ENCODE measurements around the gene INTS4.
A peak's percentile ranks its signal among the peaks of the same experiment; 100 is the strongest.
"Not testable (repeated sequence)": the region's sequence is repeated elsewhere in the genome, so short reads cannot be mapped to it uniquely, and the experiment has no call there.

INTS4 gene

DNA sequence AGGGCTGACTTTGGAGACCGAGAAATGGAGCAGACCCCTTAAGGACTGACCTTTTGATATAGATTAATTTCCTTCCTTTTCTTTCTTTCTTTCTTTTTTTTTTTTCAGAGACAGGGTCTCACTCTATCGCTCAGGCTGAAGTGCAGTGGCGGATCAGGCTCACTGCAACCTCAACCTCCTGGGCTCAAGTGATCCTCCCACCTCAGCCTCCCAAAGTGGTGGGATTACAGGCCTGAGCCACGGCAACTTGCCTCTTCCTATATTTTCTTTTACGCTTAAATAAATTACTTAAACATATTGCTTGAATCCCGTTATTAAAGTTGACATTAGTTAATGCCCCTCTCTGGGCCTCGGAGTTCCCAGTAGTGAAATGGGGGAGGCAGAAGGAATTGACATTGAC is 29.0 kb upstream of the INTS4 start:
- DNase-seq: no peak

DNA sequence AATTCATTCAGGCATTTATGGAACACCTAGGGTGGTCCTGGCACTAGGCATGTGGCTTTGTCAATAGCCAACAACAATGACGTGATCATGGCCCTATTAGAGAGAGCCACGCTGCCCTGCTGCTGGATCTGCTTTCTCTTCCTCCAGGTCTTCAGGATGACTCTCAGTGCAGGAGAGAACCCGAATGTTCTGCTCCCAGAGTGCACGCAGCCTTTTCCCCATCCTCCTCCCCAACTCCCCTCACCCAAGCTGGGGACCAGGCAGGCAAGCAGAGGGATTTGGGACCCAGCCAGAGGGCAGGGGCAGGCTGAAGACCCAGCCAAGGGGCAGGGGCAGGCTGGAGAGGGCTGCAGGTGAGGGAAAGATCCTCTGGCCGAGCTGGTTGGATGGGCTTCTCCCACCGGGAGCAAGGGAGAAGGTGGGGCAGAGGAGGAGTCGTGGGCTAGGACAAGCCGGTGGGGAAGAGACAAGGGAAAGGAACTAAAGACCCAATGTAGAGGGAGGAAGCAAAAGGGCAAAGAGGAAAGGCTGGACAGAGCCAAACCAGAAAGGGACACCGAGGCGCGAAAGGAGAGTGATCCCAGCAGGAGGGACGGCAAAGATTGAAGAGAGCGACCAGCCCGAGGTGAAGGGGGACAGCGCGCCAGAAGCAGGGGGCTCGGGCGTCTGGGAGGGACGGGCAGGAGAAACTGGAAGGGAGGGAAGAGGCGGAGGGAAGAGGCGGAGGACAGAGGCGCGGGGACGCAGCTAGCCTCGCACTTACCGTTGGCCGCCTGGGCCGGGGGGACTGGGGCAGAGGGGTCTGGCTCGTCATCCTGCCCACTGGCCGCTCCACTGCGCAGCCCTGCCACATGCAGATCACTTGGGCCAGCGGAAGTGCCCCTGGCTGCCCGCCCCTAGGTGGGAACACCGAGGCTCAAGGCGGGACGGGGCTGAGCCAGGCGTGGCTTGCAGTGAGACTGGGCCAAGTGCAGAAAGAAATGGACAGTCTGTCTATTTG is 28.2 kb upstream of the INTS4 start, which contains the start of gene KCTD14:
Gene KCTD14, minus strand, starts transcription at position 880 of the 1,000 bp plus-strand sequence. Its CDS starts 27 bp downstream, at position 853.
- no peak for DNase-seq

DNA sequence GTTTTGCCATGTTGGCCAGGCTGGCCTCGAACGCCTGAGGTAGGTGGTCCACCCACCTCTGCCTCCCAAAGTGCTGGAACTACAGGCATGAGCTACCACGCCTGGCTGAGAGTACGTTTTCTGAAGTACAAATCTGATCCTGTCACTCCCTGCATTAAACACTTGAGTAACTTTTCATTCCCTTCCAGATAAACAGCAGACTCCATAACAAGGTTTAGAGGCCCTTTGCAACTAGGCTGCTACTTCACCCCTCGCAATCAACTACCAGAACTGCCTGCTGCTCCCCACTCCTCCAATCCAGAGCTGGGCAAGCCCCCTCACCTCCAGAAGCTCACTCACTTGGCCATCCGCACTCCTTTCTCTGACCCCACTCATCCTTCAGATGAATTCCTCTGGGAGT is 27.1 kb upstream of the INTS4 start:
- DNase-seq: no peak

DNA sequence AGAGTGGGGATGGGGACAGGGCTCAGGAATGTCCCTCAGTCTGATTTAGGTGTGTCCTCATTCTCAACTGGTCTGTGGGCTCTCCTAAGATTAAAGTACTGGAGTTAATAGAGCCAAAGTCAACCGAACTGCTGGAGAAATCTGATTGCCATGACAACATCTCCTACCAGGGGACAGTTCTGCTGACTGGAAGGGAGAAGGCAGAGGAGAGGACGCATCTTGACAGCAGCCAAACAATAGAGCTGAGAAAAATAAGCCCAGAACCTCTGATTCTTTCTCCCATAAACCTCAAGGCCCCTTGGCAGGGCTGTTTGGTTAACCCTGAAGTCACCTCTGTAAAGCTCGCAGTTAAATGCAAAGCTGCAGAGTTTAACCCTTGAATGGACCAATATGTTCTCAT is 25.8 kb upstream of the INTS4 start:
- DNase-seq: no peak

DNA sequence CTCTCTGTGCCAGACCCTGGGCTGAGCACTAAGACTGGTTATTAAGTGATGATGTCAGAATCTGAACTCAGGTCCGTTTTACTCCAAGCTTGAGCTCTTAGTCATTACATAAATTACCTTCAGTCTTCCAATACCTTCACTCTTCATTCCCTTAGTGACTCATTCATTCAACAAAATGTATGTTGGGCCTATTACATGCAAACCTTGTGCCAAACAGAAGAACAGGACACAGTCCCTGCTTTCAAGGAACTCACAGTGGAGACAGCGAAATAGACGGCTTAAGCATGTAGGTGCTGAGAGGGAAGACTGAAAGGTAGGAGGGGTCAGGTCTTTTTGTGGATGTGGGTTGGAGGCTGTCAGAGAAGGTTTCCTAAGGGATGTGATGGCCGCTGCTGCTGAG is 25.3 kb upstream of the INTS4 start:
- DNase-seq: no peak

DNA sequence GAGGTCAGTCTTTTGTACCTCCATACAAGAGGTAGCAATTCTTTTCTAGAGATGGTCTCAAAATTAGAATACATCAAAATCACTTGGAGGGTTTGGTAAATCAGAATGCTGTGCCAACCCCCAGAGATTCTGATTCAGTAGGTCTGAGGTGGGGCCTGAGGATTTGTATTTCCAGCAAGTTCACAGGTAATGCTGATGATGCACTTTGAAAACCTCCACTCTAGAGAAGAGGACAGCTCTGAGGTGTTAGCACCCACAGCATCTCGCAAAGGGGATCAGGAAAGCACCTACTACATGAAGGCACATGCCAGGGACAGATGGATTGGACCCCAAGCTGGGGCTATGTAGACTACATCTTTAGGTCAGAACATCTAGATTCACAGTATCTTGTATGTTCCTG is 21.4 kb upstream of the INTS4 start:
- no peak for DNase-seq

DNA sequence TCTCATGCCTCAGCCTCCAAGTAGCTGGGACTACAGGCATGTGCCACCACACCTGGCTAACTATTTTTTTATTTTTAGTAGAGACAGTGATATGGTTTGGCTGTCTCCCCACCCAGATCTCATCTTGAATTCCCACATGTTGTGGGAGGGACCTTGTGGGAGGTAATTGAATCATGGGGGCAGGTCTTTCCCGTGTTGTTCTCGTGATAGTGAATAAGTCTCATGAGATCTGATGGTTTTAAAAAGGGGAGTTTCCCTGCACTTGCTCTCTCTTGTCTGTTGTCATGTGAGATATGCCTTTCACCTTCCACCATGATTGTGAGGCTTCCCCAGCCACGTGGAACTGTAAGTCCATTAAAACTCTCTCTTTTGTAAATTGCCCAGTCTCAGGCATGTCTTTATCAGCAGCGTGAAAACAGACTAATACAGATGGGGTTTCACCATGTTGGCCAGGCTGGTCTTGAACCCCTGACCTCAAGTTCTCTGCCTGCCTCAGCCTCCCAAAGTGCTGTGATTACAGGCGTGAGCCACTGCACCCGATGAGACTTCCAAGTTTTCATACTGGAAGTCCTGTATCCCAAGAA is 20.6 kb upstream of the INTS4 start:
- not testable (repeated sequence) for DNase-seq

DNA sequence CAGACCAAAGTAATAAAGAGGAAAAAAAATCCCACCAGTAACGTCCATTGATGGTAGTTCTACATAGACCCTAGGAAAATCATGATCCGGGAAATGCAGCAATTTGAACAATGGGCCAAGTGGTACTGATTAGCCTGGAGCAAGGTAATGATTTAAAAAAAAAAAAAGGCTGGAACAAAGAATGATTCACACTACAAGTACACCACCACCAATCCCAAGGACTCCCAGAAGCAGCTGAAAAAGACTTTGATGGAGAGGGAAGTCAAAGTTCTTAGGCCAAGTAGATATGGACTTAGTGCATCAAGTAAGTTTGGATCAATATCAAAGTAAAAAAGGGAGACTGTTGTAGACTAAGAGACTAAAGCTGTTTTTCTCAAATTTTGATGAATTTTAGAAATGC is 16.8 kb upstream of the INTS4 start:
- no peak for DNase-seq

DNA sequence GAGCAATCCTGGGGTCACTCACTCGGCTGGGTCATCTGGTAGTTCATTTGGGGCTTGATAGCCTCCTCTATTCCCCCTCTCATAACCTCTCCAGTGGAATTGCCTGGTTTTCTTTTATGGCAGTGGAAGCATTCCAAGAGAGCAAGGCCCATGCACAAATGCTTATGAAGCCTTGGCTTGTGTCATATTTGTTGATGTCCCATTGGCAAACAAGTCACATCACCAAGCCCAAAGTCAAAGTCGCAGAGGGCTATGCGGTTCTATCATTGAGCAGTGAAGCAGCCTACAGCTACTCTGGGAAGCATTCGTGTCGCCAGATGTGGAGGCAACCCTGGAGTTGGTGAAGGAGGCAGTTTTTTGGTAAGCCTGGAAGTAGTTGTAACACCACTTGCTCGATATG is 16.3 kb upstream of the INTS4 start:
- DNase-seq: no peak

DNA sequence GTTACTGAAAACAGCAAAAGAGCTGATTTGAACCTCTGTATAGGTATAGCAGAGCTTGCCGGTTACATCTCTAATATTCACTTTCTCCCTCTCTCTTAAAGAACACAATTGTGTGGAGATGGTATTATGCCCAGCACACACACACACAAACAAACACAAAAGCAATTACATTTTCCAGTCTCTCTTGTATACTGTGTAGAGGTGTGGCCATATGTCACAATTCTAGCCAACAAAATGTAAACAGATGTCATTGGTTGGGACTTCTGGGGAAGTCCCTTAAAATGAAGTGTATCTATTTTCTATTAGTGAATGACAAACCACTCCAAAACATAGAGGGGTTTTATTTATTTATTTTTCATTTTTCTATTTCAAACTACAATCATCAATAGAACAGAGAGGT is 15.8 kb upstream of the INTS4 start:
- no peak for DNase-seq

DNA sequence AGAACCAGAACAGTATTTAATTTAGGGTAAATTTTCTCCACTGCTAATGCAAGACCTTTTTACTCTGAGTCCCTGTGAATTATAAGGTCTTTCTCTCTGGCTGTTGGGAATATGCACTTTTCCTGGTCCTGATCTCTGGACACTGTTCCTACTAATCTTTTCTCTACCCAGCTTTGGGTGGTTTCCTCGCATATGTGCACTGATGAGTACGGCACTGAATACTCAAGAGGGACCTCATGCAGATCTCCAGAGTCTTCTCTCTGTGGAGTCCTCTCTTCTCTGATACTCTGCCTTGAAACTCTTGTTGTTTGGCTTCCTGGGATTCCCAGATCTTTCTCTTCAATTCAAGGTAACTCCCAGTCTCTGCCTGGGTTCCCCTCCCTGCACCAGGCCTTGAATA is 14.6 kb upstream of the INTS4 start:
- no peak for DNase-seq

DNA sequence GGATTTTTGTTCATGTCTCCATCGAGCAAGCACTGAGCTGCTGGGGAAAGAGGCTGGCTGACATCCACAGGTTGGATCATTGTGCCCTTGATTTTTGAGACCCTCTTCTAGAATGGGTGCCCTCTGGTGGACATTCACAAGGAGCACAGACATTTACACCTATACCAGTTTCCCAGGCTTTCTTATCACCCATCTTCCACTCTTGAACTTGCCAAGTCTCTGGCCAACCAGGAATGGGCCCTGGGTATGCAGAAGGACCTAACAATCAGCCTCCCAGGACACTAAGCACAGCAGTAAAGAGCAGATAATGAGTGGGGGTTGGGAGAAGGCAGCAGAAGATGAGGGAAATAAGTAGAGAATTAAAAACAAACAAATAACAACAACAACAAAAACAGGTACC is 5.7 kb upstream of the INTS4 start:
- peak; percentile 34 for DNase-seq

DNA sequence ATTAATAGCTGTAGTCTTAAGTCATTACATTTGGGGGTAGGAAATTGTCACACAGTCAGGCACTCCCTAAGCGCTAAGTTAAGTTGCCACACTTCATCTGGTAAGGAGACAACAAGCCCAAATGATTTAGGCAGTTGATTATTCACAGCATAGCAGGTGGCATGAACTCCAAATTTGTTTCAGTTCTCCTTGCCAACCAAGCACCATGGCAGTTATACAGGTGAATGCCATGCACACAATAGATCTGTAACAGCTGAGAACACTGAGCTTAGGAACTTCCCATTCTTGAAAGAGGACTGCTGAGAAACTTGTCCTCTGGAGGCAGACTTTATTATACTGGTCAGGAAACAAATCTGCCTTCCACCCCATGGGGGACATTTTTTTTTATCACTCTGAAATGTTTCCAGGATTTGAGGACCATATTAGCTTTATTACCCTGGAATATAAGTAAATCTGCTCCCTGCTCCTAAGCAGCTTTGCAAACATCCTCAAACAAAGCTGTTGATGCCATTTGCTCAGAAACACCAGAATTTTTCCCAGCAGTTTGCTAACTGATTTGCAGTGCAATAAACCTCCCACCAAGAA is 5.1 kb upstream of the INTS4 start:
- no peak for DNase-seq

DNA sequence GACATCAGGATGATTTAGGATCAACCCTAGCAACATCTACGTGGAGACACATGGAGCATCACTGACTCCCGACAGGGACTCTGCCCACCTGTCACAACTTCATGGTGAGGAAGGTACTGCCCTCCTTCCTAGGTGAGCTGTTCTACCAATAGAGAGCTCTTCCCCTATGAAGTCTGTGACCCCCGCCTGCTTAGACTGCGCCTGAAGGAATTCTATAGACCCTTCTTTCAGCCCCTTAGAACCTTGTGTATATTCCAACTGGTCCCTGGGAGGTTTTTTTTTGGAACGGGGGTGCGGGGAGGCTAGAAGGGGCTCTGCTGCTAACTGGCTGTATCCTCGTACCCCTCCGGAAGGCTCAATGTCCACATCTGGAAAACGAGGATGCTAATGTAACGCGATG is 566 bp downstream of the INTS4 start:
- DNase-seq: no peak

DNA sequence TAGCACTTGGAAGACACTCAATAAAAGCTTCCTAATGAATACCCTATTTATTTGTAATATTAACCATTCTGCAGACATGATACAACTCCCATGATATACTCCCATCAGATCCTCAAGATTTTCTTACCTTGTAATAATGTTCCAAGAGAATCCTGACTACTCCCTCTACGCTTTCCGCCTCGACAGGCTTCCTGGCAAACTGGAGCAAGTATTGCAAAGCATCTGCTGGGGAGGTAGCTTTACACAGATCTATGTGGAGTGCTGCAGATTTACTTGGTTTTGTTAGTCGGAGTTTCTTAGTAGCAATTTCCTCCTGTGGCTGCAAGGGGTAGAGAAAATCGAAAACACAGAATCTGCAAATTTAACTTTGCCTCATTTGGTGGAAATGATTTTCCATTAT is 3.5 kb downstream of the INTS4 start:
- no peak for DNase-seq

DNA sequence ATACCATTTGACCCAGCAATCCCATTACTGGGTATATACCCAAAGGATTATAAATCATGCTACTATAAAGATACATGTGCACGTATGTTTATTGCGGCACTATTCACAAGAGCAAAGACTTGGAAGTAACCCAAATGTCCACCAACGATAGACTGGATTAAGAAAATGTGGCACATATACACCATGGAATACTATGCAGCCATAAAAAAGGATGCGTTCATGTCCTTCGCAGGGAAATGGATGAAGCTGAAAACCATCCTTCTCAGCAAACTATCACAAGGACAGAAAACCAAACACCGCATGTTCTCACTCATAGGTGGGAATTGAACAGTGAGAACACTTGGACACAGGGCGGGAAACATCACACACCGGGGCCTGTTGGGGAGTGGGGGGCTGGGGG is 8.0 kb downstream of the INTS4 start:
- DNase-seq: not testable (repeated sequence)

DNA sequence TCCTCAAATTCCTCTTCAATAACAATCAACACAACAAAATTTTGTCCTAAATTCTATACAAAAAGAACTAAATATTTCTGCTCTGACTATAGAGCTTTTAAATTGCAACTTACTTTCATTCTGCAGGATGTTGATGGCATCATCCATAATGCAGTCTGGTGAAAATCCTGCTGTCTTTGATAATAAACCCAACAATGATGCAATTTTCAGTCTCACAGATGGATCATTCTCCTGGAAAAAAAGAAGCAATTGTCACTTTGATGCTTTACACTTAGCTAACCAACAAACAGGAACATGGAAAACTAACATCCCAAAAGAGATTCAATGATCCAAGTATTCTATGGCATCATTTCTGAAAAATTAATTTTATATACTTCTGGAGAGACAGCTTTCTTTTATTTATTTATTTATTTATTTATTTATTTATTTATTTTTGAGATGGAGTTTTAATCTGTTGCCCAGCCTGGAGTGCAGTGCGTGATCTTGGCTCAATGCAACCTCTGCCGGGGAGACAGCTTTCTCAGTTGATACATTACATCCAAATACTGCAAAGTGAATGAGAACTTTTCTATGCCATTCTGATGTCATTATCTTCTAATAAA is 13.0 kb downstream of the INTS4 start:
- no peak for DNase-seq

DNA sequence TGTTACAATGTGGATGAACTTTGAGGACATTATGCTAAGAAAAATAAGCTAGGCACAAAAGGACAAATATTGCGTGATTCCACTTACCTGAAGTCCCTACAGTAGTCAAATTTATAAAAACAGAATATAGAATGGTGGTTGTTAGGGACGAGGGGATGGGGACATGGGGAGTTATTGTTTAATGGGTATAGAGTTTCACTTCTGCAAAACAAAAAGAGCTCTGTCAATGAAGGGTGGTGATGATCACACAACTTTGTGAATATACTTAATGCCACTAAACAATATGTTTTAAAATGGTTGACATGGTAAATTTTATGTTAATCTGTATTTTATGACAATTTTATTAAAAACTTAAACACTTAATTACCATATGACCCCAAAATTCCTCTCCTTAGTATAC is 26.1 kb downstream of the INTS4 start:
- DNase-seq: no peak

DNA sequence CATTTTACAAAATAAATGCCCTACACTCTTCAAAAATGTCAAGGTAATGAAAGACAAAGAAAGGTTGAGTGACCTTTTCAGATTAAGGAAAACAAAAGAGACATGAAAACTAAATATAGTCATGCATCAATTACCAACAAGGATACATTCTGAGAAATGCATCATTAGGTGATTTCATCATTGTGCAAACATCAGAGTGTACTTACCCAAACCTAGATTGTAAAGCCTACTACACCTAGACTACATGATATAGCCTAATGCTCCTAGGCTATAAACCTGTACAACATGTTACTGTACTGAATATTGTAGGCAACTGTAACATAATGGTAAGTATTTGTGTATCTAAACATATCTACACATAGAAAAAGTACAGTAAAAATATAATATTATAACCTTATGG is 26.7 kb downstream of the INTS4 start:
- no peak for DNase-seq

DNA sequence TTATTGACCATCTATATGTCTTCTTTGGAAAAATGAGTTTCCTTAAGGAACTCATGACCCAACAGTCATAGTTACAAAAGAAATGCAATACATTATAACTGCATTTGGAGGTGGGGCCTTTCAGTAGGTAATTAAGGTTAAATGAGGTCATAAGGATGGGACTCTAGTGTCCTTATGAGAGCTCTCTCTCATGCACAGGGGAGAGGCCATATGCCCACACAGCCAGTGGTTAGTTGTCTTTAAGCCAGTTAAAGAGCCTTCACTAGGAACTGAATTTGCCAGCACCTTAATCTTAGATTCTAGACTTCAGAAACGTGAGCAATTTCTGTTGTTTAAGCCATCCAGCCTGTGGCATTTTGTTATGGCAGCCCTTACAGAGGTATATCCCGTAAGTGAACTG is 27.3 kb downstream of the INTS4 start:
- no peak for DNase-seq

DNA sequence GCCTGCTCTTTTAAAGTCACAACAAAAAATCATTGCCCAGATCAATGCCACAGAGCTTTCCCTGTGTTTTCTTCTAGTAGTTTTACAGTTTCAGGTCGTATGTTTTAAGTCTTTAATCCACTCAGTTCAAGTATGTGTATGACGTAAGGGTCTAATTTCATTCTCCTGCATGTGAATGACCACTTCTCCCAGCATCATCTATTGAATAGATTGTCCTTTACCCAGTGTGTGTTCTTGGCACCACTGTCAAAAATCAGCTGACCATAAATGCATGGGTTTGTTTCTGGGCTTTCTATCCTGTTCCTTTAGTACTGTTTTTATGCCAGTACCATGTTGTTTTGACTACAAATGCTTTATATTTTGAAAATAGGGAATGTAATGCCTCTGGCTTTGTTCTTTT is 28.1 kb downstream of the INTS4 start:
- DNase-seq: no peak

DNA sequence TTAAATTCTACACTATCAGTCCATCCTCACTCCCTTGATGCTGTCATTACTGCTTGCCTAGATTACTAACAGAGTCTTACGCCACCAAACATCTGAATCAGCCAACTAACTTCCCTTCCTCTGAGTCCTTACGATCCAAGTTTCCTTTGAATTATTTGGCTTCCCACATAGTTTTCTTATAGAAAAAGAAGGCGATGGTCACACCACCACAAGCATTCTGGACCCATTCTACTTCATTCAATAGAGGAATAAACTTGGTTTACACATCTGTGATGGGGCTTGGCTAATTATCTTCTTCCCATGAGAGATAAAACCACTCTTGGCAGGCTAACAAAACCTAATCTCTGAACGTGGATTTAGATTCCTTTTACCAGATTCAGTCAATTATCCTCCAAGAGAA is 35.0 kb downstream of the INTS4 start:
- no peak for DNase-seq

DNA sequence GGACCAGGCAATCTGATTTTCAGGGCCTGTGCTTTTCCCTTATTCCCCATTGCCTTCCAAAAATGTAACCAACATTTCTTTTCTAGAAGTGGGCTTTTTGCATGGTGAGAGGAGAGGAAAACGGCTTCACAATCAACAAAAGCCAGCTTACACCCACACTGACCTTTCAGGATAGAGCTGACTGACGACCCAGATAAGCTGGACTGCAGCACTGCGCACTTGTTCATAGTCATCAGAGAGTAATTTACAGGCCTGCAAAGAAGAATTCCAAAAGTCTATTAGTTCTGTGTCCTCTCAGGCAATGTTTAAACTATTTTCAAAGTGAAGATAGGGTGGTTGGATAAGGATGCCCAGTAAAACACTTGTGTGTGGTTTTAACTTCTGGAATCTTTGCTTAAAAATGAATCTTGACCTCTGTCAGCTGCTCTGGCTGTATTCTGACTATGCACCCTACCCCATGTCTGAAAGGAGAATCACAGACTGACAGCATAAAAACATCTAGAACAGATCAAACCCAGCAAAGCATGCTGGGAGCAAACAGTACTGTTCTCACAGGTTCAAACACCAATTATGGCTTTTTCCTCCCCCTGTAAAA is 35.8 kb downstream of the INTS4 start:
- not testable (repeated sequence) for DNase-seq

Measured in activated naive CD4-positive, alpha-beta T cell treated with Interleukin-2 at 50 U/mL for 16 hours (primary cell).